ENCODE measurements around the gene TCF19.
"Not testable (repeated sequence)": the region's sequence is repeated elsewhere in the genome, so short reads cannot be mapped to it uniquely, and the experiment has no call there.

TCF19 gene

DNA sequence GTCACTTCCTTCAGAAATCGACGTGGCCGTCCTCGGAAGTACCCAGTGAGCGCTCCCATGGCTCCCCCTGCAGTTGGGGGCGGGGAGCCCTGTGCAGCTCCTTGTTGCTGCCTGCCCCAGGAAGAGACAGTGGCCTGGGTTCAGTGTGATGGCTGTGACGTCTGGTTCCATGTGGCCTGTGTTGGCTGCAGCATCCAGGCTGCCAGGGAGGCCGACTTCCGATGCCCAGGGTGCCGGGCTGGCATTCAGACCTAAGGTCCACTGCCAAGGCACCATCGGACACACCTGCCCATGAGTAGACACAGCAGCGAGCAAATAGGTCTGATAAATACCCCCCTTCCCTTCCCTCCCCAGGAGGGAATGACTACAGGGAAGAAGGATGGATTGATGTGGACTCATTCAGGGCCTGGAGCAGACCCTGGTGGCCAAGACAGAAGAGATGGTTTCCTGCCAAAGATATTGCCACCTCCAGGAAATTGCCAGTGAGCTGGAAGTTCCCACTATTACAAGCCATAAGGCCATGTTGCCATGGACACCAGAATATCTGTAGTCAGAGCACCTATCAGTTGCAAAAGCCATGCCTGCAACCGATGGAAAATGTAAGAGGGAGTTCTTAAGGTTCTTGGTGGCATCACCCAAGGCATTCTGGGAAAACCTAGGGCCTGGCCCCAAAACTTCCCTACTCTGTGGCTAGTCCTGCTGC, 4.2 kb downstream of the TCF19 start:
- no peak for DNase-seq (ENCODE audit: low read depth)

DNA sequence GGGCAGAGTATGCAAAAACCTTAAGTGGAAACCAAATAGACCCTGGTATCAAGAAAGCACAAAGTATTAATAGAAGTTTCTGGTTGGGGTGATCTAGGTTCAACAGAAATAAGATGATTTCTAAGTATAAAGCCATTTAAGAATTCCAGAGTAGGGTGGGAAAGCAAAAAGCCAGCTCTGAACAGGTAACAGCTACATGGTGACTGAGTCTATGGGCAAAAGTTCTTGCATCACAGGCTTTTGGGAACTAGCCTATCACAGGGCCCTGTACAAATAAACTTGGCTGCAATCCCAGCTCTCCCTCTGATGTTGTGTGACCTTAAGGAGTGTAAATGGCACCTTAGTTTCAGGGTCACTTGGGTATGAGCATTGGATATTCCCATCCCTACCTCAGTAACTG, 5.5 kb downstream of the TCF19 start:
- no peak for DNase-seq (ENCODE audit: low read depth)

DNA sequence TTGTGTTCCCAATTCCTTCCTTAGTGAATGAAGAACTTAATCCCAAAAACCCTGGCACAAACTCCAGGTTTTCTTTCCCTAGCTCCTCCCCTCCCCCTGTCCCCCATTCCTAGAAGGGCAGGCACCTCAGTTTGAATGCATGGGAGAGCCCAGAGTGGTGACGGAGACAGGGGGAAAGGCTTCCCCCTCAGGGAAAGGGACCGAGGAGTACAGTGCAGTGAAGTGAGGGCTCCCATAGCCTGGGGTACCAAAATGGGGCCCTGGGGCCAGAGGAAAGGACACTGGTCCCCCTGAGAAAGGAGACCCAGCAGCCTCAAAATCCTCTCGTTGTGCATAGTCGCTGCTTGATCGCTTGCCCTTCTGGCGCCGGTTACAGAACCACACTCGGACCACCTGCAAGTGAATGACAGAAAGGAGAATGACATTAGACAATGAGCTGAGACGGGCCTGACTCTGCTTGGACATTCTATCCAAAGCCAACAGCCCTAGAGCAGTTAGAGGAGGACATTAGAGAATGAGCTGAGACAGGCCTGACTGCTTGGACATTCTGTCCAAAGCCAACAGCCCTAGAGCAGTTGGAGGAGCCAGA, 6.2 kb downstream of the TCF19 start:
- DNase-seq (ENCODE audit: low read depth) = not testable (repeated sequence)

DNA sequence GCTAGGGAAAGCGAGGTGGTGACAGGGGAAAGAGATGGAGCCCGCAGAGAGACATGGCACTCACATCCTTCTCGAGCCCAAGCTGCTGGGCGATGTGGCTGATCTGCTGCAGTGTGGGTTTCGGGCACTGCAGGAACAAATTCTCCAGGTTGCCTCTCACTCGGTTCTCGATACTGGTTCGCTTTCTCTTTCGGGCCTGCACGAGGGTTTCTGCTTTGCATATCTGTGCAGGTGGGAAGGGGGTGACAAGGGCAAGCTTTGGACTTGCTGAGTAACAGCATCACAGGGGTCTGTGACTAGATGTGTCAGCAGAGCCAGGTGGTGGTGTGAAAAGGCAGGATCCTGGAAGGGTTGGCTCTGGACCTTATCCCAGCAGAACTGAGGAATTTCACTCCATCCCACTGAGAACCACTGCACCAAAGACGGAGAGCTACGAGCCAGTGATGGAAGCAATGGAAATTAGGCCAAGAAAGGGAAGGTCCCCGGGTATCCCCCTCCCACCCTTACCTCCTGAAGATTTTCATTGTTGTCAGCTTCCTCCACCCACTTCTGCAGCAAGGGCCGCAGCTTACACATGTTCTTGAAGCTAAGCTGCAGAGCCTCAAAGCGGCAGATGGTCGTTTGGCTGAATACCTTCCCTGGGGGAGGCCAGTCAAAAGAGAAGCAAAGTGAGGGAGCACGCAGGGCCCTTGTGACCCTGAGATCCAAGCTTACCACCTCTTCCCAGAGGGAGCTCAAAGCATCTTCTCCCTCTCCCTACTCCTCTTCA, 6.9 kb downstream of the TCF19 start:
- DNase-seq (ENCODE audit: low read depth) = not testable (repeated sequence)

DNA sequence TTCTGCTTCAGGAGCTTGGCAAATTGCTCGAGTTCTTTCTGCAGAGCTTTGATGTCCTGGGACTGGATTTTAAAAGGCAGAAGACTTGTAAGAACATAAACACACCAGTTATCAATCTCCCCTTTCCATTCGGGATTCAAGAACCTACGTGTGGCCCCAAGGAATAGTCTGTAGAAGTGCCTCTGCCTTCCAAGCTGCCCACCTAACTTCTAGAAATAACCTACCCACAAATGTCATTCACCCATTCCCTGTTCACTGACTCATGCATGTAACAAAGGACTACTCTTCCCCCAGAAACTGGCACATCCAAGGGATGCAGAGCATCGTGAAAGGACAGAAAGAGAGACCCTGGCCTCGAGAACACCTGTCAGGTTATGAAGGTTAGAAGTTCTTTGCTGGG, 7.6 kb downstream of the TCF19 start:
- no peak for DNase-seq (ENCODE audit: low read depth)

DNA sequence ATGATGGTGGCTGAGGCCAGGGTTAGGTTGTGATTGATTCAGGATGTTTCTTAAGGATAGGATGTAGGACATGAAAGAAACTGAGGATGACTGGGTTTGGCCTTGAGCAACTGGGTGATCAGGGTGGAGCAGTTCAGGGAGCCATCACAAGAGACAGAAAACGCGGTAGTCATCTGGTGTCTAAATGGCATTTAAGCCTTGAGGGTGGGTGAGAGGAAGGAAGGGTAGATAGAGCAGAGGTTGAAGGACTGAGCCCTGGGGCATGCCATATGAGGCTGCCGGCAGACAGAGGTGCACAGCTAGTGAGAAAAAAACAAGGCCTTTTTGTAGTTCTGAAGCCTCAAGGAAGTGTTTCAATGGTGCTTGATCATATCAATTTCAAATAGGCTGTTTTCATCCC, 10.2 kb downstream of the TCF19 start:
- DNase-seq (ENCODE audit: low read depth) = no peak

DNA sequence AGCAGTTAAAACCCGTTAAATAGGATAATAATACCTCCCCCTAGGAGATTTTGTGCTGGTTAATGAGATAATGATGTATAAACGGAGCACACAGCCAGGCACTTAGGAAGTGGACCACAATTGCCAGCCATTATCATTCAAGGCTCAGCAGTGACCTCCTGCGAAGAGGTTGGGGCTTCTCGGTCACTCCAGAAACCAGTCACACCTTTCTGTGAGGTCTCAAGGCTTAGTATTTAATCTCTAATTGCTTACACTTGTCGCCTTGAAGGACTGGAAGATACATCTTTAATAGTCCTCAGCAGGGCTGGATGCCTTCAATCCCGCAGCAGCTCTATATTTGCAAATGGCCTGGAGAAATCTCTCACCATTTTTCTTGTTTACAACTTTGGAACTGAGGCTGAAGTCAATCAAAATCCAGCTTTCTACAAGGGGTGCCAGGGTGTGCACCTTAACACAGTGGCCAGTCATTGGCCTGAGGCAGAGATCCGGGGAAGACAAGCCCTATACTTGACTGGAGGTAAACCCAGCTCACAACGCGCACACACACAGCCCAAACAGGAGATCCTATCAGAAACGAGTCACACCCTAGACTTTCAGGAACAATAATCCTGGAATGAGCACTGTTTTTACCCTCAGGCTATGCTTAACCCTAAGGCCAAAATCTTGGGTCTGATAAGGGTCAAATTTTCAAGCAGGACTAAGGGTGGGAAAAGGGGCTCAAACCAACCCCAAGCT, 10.9 kb downstream of the TCF19 start:
- DNase-seq (ENCODE audit: low read depth) = no peak

DNA sequence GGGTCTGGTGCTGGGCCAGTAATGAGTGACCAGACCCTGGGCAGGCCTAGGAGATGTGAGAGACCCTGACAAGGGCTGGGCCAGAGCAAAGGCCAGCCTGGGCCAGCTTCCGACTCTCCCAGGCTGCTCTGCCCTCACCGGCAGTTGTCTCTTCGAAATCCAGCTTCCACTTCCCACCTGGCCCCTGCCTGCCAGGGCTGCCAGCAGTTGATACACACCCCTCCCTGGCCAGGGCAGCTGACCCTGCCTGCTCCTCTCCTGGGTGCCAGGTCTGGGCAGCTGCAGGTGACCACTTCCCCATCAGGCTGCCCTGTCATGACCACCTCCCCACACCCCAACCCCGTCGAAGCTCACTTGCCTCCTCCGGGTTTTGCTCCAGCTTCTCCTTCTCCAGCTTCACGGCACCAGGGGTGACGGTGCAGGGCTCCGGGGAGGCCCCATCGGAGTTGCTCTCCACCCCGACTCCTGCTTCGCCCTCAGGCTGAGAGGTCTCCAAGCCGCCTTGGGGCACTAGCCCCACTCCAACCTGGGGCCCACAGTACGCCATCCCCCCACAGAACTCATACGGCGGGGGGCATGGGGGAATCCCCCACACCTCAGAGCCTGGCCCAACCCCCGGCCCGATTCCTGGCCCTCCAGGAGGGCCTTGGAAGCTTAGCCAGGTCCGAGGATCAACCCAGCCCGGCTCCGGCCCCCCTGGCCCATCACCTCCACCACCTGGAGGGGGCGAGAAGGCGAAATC, 11.6 kb downstream of the TCF19 start:
- not testable (repeated sequence) for DNase-seq (ENCODE audit: low read depth)

DNA sequence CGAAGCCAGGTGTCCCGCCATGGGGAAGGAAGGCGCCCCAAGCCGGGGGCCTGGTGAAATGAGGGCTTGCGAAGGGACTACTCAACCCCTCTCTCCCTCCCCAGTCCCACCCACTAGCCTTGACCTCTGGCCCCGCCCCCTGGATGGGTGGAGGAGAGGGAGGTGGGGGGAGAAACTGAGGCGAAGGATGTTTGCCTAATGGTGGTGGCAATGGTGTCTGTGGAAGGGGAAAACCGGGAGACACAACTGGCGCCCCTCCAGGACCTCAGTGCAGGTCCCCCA, 12.2 kb downstream of the TCF19 start, which contains the start of gene POU5F1:
TSS of gene POU5F1 (minus strand) at position 83 of the 282 bp plus-strand sequence. CDS start at position 21, 62 bp downstream.
- no peak for DNase-seq (ENCODE audit: low read depth)

DNA sequence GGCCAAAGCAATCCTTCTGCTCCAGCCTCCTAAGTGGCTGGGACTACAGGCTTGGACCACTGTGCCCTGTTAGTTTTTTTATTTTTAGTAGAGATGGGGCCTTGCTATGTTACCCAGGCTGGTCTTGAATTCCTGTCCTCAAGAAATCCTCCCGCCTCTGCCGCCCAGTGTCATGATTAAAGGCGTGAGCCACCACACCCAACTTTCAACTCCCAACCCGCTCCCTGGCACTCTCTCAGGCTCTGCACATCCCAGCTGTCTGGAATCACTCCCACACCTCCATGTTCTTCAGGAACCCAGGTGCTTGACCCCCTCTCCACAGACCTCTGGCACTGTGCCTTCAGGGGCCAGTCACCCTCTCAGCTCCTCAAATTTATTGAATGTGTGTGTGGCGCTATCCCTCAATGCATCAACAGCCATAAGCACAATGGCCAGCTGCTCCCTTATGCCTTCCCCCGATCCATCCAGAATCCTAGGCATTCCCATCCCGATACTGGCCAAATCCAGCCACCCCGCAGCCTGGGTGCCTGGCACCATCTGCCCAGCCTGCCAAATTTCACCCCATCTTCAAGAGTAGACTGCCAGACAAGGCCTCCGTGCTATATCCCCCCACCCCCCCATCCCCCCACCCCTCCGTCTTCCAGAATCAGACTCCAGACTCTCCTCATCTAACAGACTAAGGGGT, 12.7 kb downstream of the TCF19 start:
- no peak for DNase-seq (ENCODE audit: low read depth)

DNA sequence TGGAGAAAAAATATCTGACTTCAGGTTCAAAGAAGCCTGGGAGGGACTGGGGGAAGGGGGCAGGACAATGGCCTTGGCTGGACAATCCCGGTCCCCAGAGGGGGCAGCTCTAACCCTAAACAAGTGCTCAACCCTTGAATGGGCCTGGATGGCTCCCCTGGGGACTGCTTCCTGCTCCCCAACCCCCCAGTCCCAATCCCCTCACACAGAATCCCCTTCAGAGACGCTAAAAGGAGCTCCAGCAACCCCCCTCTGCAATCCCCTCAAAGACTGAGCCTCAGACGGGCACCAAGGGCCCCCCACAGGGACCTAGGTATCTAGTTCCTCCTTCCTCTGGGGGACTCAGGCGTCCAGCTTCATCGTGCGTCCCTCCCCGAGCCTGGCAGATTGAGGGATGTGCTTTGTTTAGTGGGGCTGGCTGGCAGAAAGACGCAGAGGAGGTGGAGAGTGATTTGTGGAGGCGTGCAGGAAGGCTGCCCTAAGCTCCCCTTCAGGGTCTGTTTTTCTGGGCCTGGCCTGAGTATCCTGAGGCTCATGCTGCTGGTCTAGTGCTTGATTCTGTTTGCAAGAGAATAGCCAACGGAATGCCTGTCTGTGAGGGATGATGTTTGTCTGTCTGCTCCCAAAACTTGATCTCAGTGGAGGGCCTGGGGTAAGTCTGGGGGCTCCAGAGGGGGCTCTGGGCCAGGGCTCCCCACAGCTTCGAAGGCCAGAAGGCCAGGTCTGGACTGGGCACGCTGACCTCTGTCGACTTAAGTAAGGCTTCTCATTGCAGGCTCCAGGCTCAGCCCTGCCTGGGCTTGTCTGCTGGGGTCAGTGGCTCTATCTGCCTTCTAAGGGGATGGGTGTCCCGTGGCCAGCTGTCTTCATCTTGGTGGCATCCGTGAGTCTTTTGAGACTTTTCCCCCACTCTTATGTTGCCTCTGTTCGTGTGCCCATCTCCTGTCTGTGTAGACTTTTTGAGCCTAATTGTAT, 13.8 kb downstream of the TCF19 start:
- DNase-seq (ENCODE audit: low read depth) = no peak

DNA sequence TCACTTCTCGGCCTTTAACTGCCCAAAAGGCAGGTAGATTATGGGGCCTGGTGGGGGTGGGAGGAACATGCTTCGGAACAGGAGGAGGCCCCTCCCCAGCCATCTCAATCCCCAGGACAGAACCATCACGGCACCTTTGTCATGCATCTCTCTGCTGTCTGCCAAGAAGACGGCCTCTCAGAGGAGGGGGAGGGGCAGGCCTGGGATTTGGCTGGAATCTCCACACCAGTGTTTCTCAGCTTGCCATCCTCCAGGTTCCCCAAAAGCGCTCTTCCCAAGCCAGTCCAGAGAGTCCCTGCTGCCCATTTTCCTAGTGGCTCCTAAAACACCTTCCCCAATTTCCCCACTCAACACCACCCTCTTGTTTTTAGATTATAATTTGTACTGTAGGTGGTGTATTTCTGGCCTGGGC, 14.6 kb downstream of the TCF19 start:
- DNase-seq (ENCODE audit: low read depth) = no peak

DNA sequence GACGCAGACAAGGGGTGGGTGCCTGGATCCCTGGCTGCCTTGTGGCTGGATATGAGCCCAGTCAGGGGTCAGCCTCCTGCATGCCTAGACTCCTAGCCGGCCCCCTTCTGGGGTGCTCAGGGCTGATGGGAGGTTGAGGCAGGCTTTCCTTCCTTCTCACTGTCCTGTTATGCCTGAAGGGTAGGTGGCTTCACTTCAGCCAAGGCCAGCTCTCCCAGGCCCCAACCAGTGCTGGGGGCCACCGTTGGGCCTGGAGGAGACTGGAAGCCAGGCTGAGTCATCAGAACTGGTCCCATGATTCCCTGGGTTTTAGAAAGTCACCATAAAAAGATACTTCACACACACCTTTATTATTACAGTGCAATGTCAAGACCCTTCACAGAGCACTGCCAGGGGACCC, 15.0 kb downstream of the TCF19 start:
- DNase-seq (ENCODE audit: low read depth) = no peak

DNA sequence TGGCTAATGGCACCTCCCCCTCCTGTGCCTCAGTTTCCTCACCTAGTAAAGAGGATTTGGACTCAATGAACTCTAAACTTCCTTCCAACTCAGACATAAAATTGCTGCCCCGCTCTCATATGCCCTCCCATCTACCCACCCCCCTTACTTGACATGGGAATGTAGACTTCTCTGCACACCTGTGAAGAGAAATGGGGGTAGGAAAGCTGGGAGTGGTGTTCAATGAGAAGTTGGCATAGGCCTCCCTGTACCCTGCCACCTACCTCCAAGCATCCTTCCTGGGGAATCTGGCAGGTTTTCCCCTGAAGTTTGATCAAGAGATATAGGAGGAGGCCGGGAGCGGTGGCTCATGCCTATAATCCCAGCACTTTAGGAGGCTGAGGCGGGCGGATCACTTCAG, 16.0 kb downstream of the TCF19 start:
- no peak for DNase-seq (ENCODE audit: low read depth)

DNA sequence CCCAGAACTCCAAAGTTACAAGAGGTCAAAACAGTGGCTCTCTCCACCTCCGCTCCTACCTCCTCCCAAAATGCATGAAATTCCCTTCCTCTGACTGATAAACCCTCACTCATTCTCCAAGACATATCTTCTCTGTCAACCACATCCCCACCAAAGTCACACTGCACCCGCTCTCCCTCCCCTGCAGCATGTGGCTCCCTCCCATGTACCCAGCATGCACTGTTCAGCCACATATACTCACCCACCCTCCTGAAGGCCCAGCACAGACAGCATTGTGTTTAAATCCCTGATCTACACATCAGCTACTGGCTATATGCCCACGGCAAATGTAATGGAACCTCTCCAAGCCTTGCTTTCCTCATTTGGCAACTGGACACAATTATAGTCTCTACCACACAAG, 17.6 kb downstream of the TCF19 start:
- no peak for DNase-seq (ENCODE audit: low read depth)

DNA sequence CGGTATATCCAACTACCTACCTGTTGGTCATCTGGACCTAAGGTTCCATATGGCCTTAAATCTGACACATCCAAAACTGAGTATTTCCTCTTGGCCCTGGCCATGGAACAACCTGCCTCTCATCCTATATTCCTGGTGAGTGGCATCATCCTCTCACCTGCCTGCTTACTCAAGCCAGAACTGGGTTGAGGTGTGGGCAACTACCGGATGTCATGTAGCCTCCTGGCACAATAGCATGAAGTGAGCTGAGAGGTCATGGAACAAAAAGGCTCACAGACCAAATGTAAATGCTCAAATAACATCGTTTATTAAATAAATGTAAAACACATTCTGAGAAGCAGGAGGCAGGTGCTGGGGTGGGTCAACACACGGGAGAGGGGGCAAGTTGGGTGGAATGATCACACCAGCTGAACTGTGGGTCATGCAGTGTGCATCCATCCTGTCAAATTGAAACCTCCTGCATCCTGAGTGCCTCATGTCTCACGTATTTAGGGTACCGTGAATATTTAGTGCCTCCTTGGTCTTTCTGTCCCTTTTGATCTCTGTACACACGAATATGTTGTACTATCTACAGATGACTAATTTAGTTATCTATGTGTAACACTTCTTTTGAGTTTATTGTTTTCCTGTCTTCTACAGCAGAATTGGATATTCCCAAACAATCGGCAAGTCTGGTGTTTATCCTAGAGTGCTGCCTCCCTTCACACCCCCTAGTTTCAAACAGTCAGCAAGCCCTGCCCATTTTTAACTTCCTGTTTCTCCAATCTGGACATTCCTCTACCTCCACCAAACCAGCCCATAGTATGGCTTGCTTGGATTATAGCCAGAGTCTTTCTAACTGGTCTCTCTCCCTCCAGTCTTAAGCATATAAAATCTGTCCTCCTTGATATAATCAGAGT, 20.0 kb downstream of the TCF19 start:
- no peak for DNase-seq (ENCODE audit: low read depth)

DNA sequence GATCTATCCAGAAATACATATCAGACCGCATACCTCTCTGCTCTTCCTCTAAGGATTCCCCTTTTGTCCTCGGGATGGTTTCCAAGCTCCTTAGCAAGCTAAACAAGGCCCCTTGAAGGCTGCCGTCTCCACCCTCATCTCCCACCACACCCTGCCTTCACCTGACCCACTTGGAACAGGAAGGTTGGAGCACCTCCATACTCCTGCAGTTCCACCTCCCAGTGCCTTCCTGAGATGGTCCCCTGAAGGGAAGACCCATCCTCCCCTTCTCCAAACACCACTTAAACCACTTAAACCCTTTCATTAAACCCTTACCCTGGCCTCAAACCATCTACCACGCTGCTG, 20.6 kb downstream of the TCF19 start:
- no peak for DNase-seq (ENCODE audit: low read depth)

DNA sequence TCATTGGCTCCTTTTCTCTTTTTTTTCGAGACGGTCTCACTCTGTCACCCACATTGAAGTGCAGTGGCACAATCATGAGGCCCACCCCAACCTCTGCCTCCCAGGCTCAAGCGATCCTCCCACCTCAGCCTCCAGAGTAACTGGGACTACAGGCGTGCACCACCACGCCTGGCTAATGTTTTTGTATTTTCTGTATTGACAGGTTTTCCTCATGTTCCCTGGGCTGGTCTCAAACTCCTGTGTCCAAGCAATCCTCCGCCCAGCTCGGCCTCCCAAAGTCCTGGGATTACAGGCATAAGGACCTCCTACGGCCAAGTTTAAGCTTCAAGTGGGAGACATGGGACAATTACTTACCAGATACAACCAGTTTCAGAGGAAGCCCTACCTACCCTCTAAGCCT, 21.5 kb downstream of the TCF19 start:
- no peak for DNase-seq (ENCODE audit: low read depth)

DNA sequence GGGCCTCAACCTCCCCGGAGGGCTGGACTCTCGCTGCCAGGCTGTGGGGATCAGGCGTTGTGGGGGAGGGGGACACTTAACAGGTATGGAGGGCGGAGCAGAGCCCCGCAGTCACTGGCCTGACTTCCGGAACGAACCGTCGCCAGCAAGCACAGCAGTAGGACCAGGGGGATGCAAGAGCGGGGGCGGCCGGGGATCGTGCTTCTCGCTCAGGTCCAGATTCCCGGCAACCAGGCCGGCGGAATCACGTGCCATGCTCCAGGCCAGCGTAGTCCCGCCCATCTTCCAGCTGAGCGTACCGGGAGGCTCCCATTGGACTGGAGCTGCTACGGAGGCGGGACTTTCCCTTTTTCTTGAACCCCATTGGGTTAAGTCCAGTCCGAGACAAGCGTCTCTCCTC, 22.1 kb downstream of the TCF19 start:
- no peak for DNase-seq (ENCODE audit: low read depth)

Measured in stimulated activated CD8-positive, alpha-beta memory T cell treated with anti-CD3 and anti-CD28 coated beads, Interleukin-12 subunit alpha, Interleukin-12 subunit beta, amount 100 ng/mL, for 4 hours (primary cell).